A549 (cell line): ENCODE measurements around the gene CD109. TPM values are rescaled to one million over a fixed set of nuclear protein-coding genes. Genes with fewer than 3 reads are reported as not detected.
"Not testable (repeated sequence)": the region's sequence is repeated elsewhere in the genome, so short reads cannot be mapped to it uniquely, and the experiment has no call there.

ENCODE experiments used
- ATAC-seq, 2 experiments: fragments of 200-7000 bp in 1 of 2; fragments of >200 bp in 1 of 2; cut with Nextera tagmentation in 1 of 2; cut with Tn5 transposase in 1 of 2; 3 replicates each; pipeline versions ENCODE4 v1.8.0 to v1.9.1; 2018 to 2020; ENCODE audit warnings: mild to moderate bottlenecking in 1 of 2, moderate library complexity in 1 of 2
- CTCF ChIA-PET: fragments of 300-600 bp; sonication (Branson Sonifier 250); formaldehyde crosslinking; extraction: SDS; loops from one replicate; lab custom pipeline; 2021; ENCODE audit warnings: antibody characterized with exemption, inconsistent platforms; lab: Yijun Ruan, JAX
- POLR2A ChIA-PET: fragments of 350-600 bp; formaldehyde crosslinking; extraction: SDS; loops from one replicate; lab custom pipeline; 2021; ENCODE audit warnings: antibody characterized with exemption, inconsistent platforms; lab: Yijun Ruan, JAX
- DNase-seq, 2 experiments: peaks; one replicate each; pipeline versions ENCODE4 v3.0.0 to v3.0.0-alpha.2; 2011 to 2016; ENCODE audit warnings: low read depth in 1 of 2, low spot score in 1 of 2
- FAIRE-seq: peaks from 2 replicates; lab custom pipeline; 2011; peaks lifted over from hg19 to GRCh38; lab: Jason Lieb, UNC
- H3K27ac ChIP-seq, 2 experiments: fragments of >200 bp; sonication (Bioruptor Twin); formaldehyde crosslinking; 3 replicates each; pipeline ENCODE4 v1.5.1; 2016 to 2017
- H3K4me1 ChIP-seq: fragments of >200 bp; sonication (Bioruptor Twin); formaldehyde crosslinking; 3 replicates; pipeline ENCODE4 v1.6.1; 2016
- H3K4me2 ChIP-seq: fragments of >200 bp; sonication (Bioruptor Twin); formaldehyde crosslinking; 3 replicates; pipeline ENCODE4 v1.6.1; 2016
- H3K4me3 ChIP-seq: fragments of >200 bp; sonication (Bioruptor Twin); formaldehyde crosslinking; 3 replicates; pipeline ENCODE4 v1.5.1; 2016
- H3K9me3 ChIP-seq: fragments of >200 bp; sonication (Bioruptor Twin); formaldehyde crosslinking; 3 replicates; pipeline ENCODE4 v1.6.1; 2016
- BHLHE40 ChIP-seq: IDR thresholded peaks from 2 replicates; pipeline ENCODE4 v1.6.1; 2012; ENCODE audit warnings: low read depth, low read length, inconsistent platforms
- CHD2 ChIP-seq: fragments of 150-350 bp; IDR thresholded peaks from 2 replicates; pipeline ENCODE4 v1.6.1; 2014; ENCODE audit warnings: low read length; ENCODE audit not compliant: partially characterized antibody
- CHD4 ChIP-seq: fragments of 200-600 bp; sonication (generic); IDR thresholded peaks from 2 replicates; pipeline ENCODE4 v1.6.1; 2016; ENCODE audit warnings: antibody characterized with exemption, mild to moderate bottlenecking, borderline replicate concordance
- EHF ChIP-seq: fragments of 250-450 bp; sonication (Bioruptor Pico); IDR thresholded peaks from 2 replicates; pipeline ENCODE4 v1.5.0; 2020; ENCODE audit warnings: mild to moderate bottlenecking
- EP300 ChIP-seq, 2 experiments: fragments of >200 bp; sonication (Bioruptor Twin); formaldehyde crosslinking; IDR thresholded peaks; 2 replicates in 1 of 2; 3 replicates in 1 of 2; pipeline ENCODE4 v1.6.1; 2016 to 2017
- FOSB ChIP-seq: fragments of 250-450 bp; sonication (Bioruptor Pico); IDR thresholded peaks from 2 replicates; pipeline ENCODE4 v1.5.0; 2020; ENCODE audit warnings: mild to moderate bottlenecking, moderate library complexity
- FOSL2 ChIP-seq, 2 experiments: fragments of 450-650 bp in 1 of 2; fragments of >200 bp in 1 of 2; sonication (Bioruptor Twin) in 1 of 2; formaldehyde crosslinking; IDR thresholded peaks; 2 replicates each; pipeline versions ENCODE4 v1.5.0 to v1.6.1; 2016 to 2020; ENCODE audit warnings: mild to moderate bottlenecking in 1 of 2, moderate library complexity in 1 of 2
- FOXS1 ChIP-seq: fragments of 250-450 bp; sonication (Bioruptor Pico); IDR thresholded peaks from 2 replicates; pipeline ENCODE4 v1.5.0; 2020; ENCODE audit warnings: mild to moderate bottlenecking, moderate library complexity
- HDAC2 ChIP-seq: fragments of 200-600 bp; sonication (generic); IDR thresholded peaks from 2 replicates; pipeline ENCODE4 v1.6.1; 2016
- HEYL ChIP-seq: fragments of 250-450 bp; sonication (Bioruptor Pico); IDR thresholded peaks from 2 replicates; pipeline ENCODE4 v1.8.0; 2021; ENCODE audit warnings: mild to moderate bottlenecking, moderate library complexity
- HOXB5 ChIP-seq: fragments of 250-450 bp; sonication (Bioruptor Pico); IDR thresholded peaks from 2 replicates; pipeline ENCODE4 v1.5.0; 2020; ENCODE audit warnings: mild to moderate bottlenecking, moderate library complexity
- MAFK ChIP-seq: fragments of 450-650 bp; IDR thresholded peaks from 2 replicates; pipeline ENCODE4 v1.6.1; 2014; ENCODE audit not compliant: partially characterized antibody
- MAZ ChIP-seq: fragments of 150-350 bp; IDR thresholded peaks from 2 replicates; pipeline ENCODE4 v1.6.1; 2014; ENCODE audit warnings: antibody characterized with exemption, low read depth, low read length, borderline replicate concordance
- MYC ChIP-seq: IDR thresholded peaks from 2 replicates; pipeline ENCODE4 v1.6.1; 2012; ENCODE audit warnings: mild to moderate bottlenecking, inconsistent platforms, low read length, improper control_type of control experiment, borderline replicate concordance
- NPAS2 ChIP-seq: fragments of 250-450 bp; sonication (Bioruptor Pico); IDR thresholded peaks from 2 replicates; pipeline ENCODE4 v1.8.0; 2022; ENCODE audit warnings: mild to moderate bottlenecking, moderate library complexity, borderline replicate concordance
- NR3C1 ChIP-seq: fragments of >200 bp; sonication (Bioruptor Twin); formaldehyde crosslinking; IDR thresholded peaks from 3 replicates; pipeline ENCODE4 v1.6.1; 2017
- PHF8 ChIP-seq: fragments of 200-600 bp; sonication (generic); IDR thresholded peaks from 2 replicates; pipeline ENCODE4 v1.6.1; 2016; ENCODE audit warnings: low read depth, mild to moderate bottlenecking, antibody characterized with exemption, moderate library complexity, borderline replicate concordance
- POLR2A ChIP-seq: IDR thresholded peaks from 2 replicates; pipeline ENCODE4 v1.6.1; 2012; ENCODE audit warnings: mild to moderate bottlenecking, low read length
- POLR2AphosphoS2 ChIP-seq: conservative IDR thresholded peaks from 2 replicates; pipeline ENCODE4 v1.6.1; 2012; ENCODE audit warnings: low read length, improper control_type of control experiment, inconsistent platforms
- RAD21 ChIP-seq, 2 experiments: fragments of >200 bp in 1 of 2; sonication (Bioruptor Twin) in 1 of 2; formaldehyde crosslinking in 1 of 2; IDR thresholded peaks in 1 of 2; conservative IDR thresholded peaks in 1 of 2; 2 replicates in 1 of 2; 3 replicates in 1 of 2; pipeline ENCODE4 v1.6.1; 2012 to 2018; ENCODE audit warnings: inconsistent platforms in 1 of 2
- RARB ChIP-seq: fragments of 250-450 bp; sonication (Bioruptor Pico); IDR thresholded peaks from 2 replicates; pipeline ENCODE4 v1.8.0; 2021; ENCODE audit warnings: mild to moderate bottlenecking, moderate library complexity
- RNF2 ChIP-seq: fragments of 200-600 bp; sonication (generic); IDR thresholded peaks from 2 replicates; pipeline ENCODE4 v1.6.1; 2016; ENCODE audit warnings: low read depth, mild to moderate bottlenecking, antibody characterized with exemption, moderate library complexity, borderline replicate concordance
- SMC3 ChIP-seq: fragments of >200 bp; sonication (Bioruptor Twin); formaldehyde crosslinking; IDR thresholded peaks from 3 replicates; pipeline ENCODE4 v1.6.1; 2018; ENCODE audit warnings: inconsistent platforms
- TP53 ChIP-seq: fragments of 250-450 bp; sonication (Bioruptor Pico); IDR thresholded peaks from 2 replicates; pipeline ENCODE4 v1.5.0; 2021; ENCODE audit warnings: mild to moderate bottlenecking, moderate library complexity
- WGBS: methylation state at CpG from one replicate; pipeline ENCODE4 v1.1.6; 2017; ENCODE audit errors: missing lambda C conversion rate; 5-methylcytosine and 5-hydroxymethylcytosine counted together
- polyA plus RNA-seq, 4 experiments: library from polyadenylated mRNA; depleted of rRNA in 3 of 4; stranded (reverse); fragments of >200 nt; fragmentation: RNase III in 1 of 4; extraction: RNeasy Plus Mini Kit Qiagen cat#74134 plus additional on column Dnase treatment in 1 of 4; gene quantifications; 2 replicates in 3 of 4; 3 replicates in 1 of 4; pipeline ENCODE4 v1.2.3, GENCODE V29; 2011 to 2017
- TF ChIP-seq, protein P1 (sequence below): fragments of >200 bp; sonication (Bioruptor Twin); formaldehyde crosslinking; IDR thresholded peaks from 3 replicates; pipeline ENCODE4 v1.5.1; 2016
- TF ChIP-seq, protein P2 (sequence below): fragments of 250-450 bp; sonication (Bioruptor Pico); IDR thresholded peaks from 2 replicates; pipeline ENCODE4 v1.5.0; 2020; ENCODE audit warnings: low read depth, mild to moderate bottlenecking, moderate library complexity

Gene CD109
- polyA plus RNA-seq, 2 of the 4 experiments (the other 2 are of a cell fraction) = 18.3 to 56.7 TPM

DNA sequence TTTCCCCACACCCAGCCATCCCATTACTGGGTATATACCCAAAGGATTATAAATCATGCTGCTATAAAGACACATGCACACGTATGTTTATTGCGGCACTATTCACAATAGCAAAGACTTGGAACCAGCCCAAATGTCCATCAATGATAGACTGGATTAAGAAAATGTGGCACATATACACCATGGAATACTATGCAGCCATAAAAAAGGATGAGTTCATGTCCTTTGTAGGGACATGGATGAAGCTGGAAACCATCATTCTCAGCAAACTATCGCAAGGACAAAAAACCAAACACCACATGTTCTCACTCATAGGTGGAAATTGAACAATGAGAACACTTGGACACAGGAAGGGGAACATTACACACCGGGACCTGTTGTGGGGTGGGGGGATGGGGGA is 110.0 kb downstream of the CD109 start:
- POLR2A ChIA-PET, DNase-seq, FAIRE-seq, H3K9me3 ChIP-seq, ATAC-seq, H3K4me3 ChIP-seq, H3K27ac ChIP-seq, CTCF ChIA-PET, H3K4me2 ChIP-seq: not testable (repeated sequence)
- peaks cover 33% of the 10 kb centered on the region for H3K4me1 ChIP-seq
- WGBS = 96% methylated on average over 2 of the region's 4 CpGs

DNA sequence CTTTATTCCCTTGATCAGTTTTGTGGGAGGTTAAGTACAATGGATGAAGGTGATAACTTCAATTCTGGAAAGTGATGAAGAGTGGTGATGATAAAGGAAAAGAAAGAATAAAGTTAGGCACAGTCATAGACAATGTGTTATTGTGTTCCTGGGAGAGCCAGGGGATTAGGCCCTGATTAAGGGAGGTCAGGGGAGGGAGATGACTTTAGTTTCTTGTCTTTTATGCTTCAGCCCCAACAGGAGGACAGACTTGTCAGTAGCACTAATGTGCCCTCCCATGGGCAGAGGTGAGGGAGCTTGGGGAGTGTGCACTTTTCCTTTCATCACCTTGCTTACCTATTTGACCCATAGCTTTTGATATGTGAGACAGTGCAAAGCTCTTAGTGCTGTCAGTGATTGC is 115.7 kb downstream of the CD109 start:
- Histone ChIP-seq H3K9me3 (no peaks in the 10 kb centered on the region), H3K4me1 (no peaks in the 10 kb centered on the region), H3K4me2 (no peak overlapping the region), H3K4me3 (no peak overlapping the region), H3K27ac (no peak overlapping the region)
- ChIA-PET POLR2A (no interaction called here), CTCF (no interaction called here)
- FAIRE-seq (no peak), ATAC-seq (no peak), DNase-seq (no peak)
- TF ChIP-seq FOSB (CRISPR knock-in tag) = no peak
- no peak for TF ChIP-seq TP53
- TF ChIP-seq EHF = no peak
- TF ChIP-seq, protein P1, sequence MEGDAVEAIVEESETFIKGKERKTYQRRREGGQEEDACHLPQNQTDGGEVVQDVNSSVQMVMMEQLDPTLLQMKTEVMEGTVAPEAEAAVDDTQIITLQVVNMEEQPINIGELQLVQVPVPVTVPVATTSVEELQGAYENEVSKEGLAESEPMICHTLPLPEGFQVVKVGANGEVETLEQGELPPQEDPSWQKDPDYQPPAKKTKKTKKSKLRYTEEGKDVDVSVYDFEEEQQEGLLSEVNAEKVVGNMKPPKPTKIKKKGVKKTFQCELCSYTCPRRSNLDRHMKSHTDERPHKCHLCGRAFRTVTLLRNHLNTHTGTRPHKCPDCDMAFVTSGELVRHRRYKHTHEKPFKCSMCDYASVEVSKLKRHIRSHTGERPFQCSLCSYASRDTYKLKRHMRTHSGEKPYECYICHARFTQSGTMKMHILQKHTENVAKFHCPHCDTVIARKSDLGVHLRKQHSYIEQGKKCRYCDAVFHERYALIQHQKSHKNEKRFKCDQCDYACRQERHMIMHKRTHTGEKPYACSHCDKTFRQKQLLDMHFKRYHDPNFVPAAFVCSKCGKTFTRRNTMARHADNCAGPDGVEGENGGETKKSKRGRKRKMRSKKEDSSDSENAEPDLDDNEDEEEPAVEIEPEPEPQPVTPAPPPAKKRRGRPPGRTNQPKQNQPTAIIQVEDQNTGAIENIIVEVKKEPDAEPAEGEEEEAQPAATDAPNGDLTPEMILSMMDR = no peak
- TF ChIP-seq RAD21 (conservative IDR thresholded peaks at IDR 0.05 in 1 of 2, IDR thresholded peaks at IDR 0.05 in 1 of 2) = no peak
- TF ChIP-seq PHF8 = no peak

DNA sequence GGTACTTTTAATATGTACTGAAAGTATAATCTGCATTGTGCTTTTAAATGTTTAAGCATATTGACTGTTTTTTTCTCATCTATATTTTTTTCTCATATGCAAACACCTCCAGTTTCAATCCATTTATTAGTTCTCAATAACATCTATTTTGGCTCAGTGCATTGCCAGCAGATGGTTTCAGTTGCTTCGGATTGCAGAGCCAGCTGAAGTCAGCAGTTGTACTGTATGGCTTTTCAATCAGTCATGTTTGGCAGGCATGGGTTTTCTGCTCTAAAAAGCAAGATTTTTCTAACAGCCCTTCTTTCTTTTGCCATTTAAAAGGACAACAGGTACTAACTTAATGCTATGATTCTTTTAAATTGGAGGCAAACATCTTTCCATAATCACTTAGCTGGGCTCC is 121.2 kb downstream of the CD109 start:
- no peaks in the 10 kb centered on the region for H3K4me1 ChIP-seq
- TF ChIP-seq MAZ (no peak), HOXB5 (CRISPR knock-in tag) (no peak), FOXS1 (CRISPR knock-in tag) (no peak), MYC (no peak), HEYL (CRISPR knock-in tag) (no peak)
- H3K9me3 ChIP-seq = no peaks in the 10 kb centered on the region
- DNase-seq (no peak), FAIRE-seq (no peak), ATAC-seq (no peak)
- 100% methylated on average over 1 of the region's 1 CpG for WGBS
- no peak overlapping the region for H3K27ac ChIP-seq
- POLR2A ChIA-PET = no interaction called here
- H3K4me2 ChIP-seq = no peak overlapping the region
- no peak overlapping the region for H3K4me3 ChIP-seq
- CTCF ChIA-PET = interaction anchor here (1.4 kb wide), 1 partner anchor 1394 kb away, joined by 3 read pairs; no protein-coding TSS in a partner anchor

DNA sequence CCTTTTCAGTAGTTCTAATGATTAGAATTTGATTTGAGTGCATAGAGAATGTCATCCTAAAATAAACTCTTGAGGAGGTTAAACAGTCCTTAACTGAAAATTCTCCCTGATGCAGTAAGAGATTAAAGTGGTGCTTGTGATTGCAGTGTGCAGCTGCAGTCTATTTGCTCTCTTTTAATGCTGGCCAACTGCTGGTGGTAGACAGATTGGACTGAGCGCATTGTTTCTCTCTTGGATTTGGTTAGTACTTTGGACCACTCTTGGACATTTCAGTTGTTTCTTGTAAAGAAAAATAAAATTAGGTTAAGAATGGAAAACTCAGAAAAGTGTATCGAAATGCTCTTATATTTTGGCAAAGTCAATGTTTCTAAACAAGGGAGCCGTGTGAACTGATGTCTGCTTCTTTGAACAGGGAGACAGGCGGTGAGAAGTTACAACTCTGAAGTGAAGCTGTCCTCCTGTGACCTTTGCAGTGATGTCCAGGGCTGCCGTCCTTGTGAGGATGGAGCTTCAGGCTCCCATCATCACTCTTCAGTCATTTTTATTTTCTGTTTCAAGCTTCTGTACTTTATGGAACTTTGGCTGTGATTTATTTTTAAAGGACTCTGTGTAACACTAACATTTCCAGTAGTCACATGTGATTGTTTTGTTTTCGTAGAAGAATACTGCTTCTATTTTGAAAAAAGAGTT is 127.2 kb downstream of the CD109 start:
- no peak overlapping the region for H3K27ac ChIP-seq
- ChIA-PET CTCF (interaction anchor here (1.6 kb wide), 1 partner anchor 1386 kb away, joined by 4 read pairs; no protein-coding TSS in a partner anchor), POLR2A (no interaction called here)
- no peak for FAIRE-seq
- no peak for DNase-seq
- no peaks in the 10 kb centered on the region for H3K9me3 ChIP-seq
- H3K4me1 ChIP-seq = no peaks in the 10 kb centered on the region
- H3K4me2 ChIP-seq = no peak overlapping the region
- no peak for ATAC-seq
- no peak for TF ChIP-seq RAD21 (conservative IDR thresholded peaks at IDR 0.05 in 1 of 2, IDR thresholded peaks at IDR 0.05 in 1 of 2)
- no peak for TF ChIP-seq HDAC2
- TF ChIP-seq EP300 (IDR thresholded peaks at IDR 0.05) = no peak
- TF ChIP-seq HEYL (CRISPR knock-in tag) = no peak
- TF ChIP-seq, protein P2, sequence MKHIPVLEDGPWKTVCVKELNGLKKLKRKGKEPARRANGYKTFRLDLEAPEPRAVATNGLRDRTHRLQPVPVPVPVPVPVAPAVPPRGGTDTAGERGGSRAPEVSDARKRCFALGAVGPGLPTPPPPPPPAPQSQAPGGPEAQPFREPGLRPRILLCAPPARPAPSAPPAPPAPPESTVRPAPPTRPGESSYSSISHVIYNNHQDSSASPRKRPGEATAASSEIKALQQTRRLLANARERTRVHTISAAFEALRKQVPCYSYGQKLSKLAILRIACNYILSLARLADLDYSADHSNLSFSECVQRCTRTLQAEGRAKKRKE (CRISPR knock-in tag) = no peak
- no peak for TF ChIP-seq BHLHE40
- TF ChIP-seq SMC3 = no peak
- no peak for TF ChIP-seq CHD4
- TF ChIP-seq POLR2A = no peak
- TF ChIP-seq RARB (CRISPR knock-in tag) = no peak
- no peak for TF ChIP-seq POLR2AphosphoS2
- TF ChIP-seq CHD2 = no peak
- TF ChIP-seq PHF8 = no peak
- TF ChIP-seq, protein P1 = no peak
- no peak for TF ChIP-seq NR3C1
- TF ChIP-seq FOSB (CRISPR knock-in tag) = no peak
- TF ChIP-seq NPAS2 (CRISPR knock-in tag) = no peak
- no peak for TF ChIP-seq FOSL2 (IDR thresholded peaks at IDR 0.05)
- no peak for TF ChIP-seq FOSL2 (CRISPR knock-in tag; IDR thresholded peaks at IDR 0.05)
- TF ChIP-seq MAFK = no peak
- TF ChIP-seq RNF2 = no peak
- TF ChIP-seq, all 56 proteins: peak for 0
- 91% methylated on average over 6 of the region's 6 CpGs for WGBS
- no peak overlapping the region for H3K4me3 ChIP-seq
